HCT116 (cell line): ENCODE data around the gene PPIF. TPM values are rescaled to one million over a fixed set of nuclear protein-coding genes. Genes with fewer than 3 reads are reported as not detected.

Source experiments
- ATAC-seq: fragments of 200-7000 bp; cut with Tn5 transposase; 2 replicates; pipeline ENCODE4 v1.9.1; 2020; ENCODE audit warnings: mild to moderate bottlenecking, moderate library complexity
- BruUV-seq: library from RNA; stranded (reverse); fragments of 400-500 nt; replicated peaks from 2 replicates; lab custom pipeline; 2021; lab: Mats Ljungman, UMichigan
- CTCF ChIA-PET: fragments of 300-600 bp; sonication (Branson Sonifier 250); formaldehyde crosslinking; loops from one replicate; lab custom pipeline; 2021; ENCODE audit warnings: antibody characterized with exemption; lab: Charles Lee
- POLR2A ChIA-PET: fragments of 300-600, 350-600 bp; sonication (Branson Sonifier 250); formaldehyde crosslinking; loops from one replicate; lab custom pipeline; 2021; ENCODE audit warnings: antibody characterized with exemption; lab: Charles Lee
- RAD21 ChIA-PET, 2 experiments: fragments of 300-600 bp; sonication (Branson Sonifier 250); formaldehyde crosslinking; loops; one replicate each; lab custom pipeline; 2023; ENCODE audit warnings: low total read pairs in 2 of 2; ENCODE audit not compliant: uncharacterized antibody in 2 of 2, unreplicated experiment in 2 of 2, low non-redundant PET in 1 of 2; lab: Charles Lee
- DNase-seq: peaks from one replicate; pipeline ENCODE4 v3.0.0-alpha.2; 2010; ENCODE audit warnings: low read depth, low spot score
- H2AFZ ChIP-seq: fragments of 200-600 bp; shearing (Covaris generic), sonication (generic); 2 replicates; pipeline ENCODE4 v1.6.1; 2017; ENCODE audit warnings: low read depth, mixed run types, mixed read lengths, antibody characterized with exemption, low read length; ENCODE audit not compliant: poor library complexity, severe bottlenecking
- H3K27ac ChIP-seq: 2 replicates; pipeline ENCODE4 v1.5.1; 2012; ENCODE audit warnings: low read depth, low read length
- H3K27me3 ChIP-seq: fragments of 200-600 bp; sonication (generic); 2 replicates; pipeline ENCODE4 v1.6.1; 2016; ENCODE audit warnings: mixed run types, low read length, mixed read lengths; ENCODE audit not compliant: insufficient read depth
- H3K36me3 ChIP-seq, 2 experiments: fragments of 200-500 bp in 1 of 2; fragments of 200-600 bp in 1 of 2; sonication (Bioruptor generic) in 1 of 2; sonication (generic) in 1 of 2; 2 replicates each; pipeline versions ENCODE4 v1.5.1 to v1.6.1; 2014 to 2016; ENCODE audit warnings: low read length in 2 of 2, inconsistent platforms in 1 of 2, mixed read lengths in 1 of 2, mixed run types in 1 of 2; ENCODE audit not compliant: insufficient read depth in 2 of 2, control insufficient read depth in 1 of 2
- H3K4me1 ChIP-seq, 2 experiments: fragments of 200-600 bp in 1 of 2; sonication (generic) in 1 of 2; 2 replicates each; pipeline versions ENCODE4 v1.5.1 to v1.6.1; 2012 to 2017; ENCODE audit warnings: low read length in 2 of 2, inconsistent platforms in 1 of 2, mild to moderate bottlenecking in 1 of 2, mixed read lengths in 1 of 2, mixed run types in 1 of 2, moderate library complexity in 1 of 2; ENCODE audit not compliant: insufficient read depth in 2 of 2, control insufficient read depth in 1 of 2
- H3K4me2 ChIP-seq: fragments of 200-600 bp; sonication (generic); 2 replicates; pipeline ENCODE4 v1.6.1; 2017; ENCODE audit warnings: mixed run types, low read length, mixed read lengths
- H3K4me3 ChIP-seq, 2 experiments: fragments of 200-600 bp in 1 of 2; sonication (generic) in 1 of 2; replicated peaks in 1 of 2; 2 replicates each; pipeline ENCODE4 v1.5.1; 2011 to 2016; ENCODE audit warnings: low read length in 2 of 2, control low read depth in 1 of 2, low read depth in 1 of 2, mild to moderate bottlenecking in 1 of 2, mixed read lengths in 1 of 2, mixed run types in 1 of 2
- H3K79me2 ChIP-seq: fragments of 200-600 bp; sonication (generic); 2 replicates; pipeline ENCODE4 v1.6.1; 2017; ENCODE audit warnings: mild to moderate bottlenecking, mixed run types, low read length, moderate library complexity, mixed read lengths; ENCODE audit not compliant: insufficient read depth
- H3K9ac ChIP-seq: fragments of 200-600 bp; sonication (generic); 2 replicates; pipeline ENCODE4 v1.6.1; 2016; ENCODE audit warnings: low read length, mixed read lengths
- H3K9me2 ChIP-seq: fragments of 200-600 bp; sonication (generic), shearing (Covaris generic); 2 replicates; pipeline ENCODE4 v1.6.1; 2017; ENCODE audit warnings: mixed run types, mild to moderate bottlenecking, moderate library complexity; ENCODE audit not compliant: insufficient read depth
- H3K9me3 ChIP-seq, 2 experiments: fragments of 200-500 bp in 1 of 2; fragments of 200-600 bp in 1 of 2; sonication (Bioruptor generic) in 1 of 2; sonication (generic) in 1 of 2; 2 replicates each; pipeline ENCODE4 v1.6.1; 2014 to 2017; ENCODE audit warnings: low read length in 2 of 2, mixed read lengths in 2 of 2, inconsistent platforms in 1 of 2, low read depth in 1 of 2, mild to moderate bottlenecking in 1 of 2, mixed run types in 1 of 2, moderate library complexity in 1 of 2; ENCODE audit not compliant: control insufficient read depth in 1 of 2, insufficient read depth in 1 of 2
- H4K20me1 ChIP-seq: fragments of 200-600 bp; sonication (generic), shearing (Covaris generic); 2 replicates; pipeline ENCODE4 v1.6.1; 2017; ENCODE audit warnings: mixed run types, mild to moderate bottlenecking, moderate library complexity; ENCODE audit not compliant: insufficient read depth
- CBX3 ChIP-seq: IDR thresholded peaks from 2 replicates; pipeline ENCODE4 v1.6.1; 2012; ENCODE audit warnings: low read depth
- CEBPB ChIP-seq: IDR thresholded peaks from 2 replicates; pipeline ENCODE4 v1.6.1; 2012; ENCODE audit warnings: low read depth
- EGR1 ChIP-seq: IDR thresholded peaks from 2 replicates; pipeline ENCODE4 v1.6.1; 2012; ENCODE audit warnings: low read depth
- ELF1 ChIP-seq: IDR thresholded peaks from 2 replicates; pipeline ENCODE4 v1.6.1; 2012; ENCODE audit warnings: low read depth, borderline replicate concordance
- EZH2phosphoT487 ChIP-seq: fragments of 200-600 bp; IDR thresholded peaks from 2 replicates; pipeline ENCODE4 v1.6.1; 2018; ENCODE audit warnings: antibody characterized with exemption, borderline replicate concordance
- POLR2A ChIP-seq: IDR thresholded peaks from 2 replicates; pipeline ENCODE4 v1.7.0; 2011; ENCODE audit warnings: borderline replicate concordance; ENCODE audit not compliant: insufficient read depth, insufficient read length; ENCODE audit errors: extremely low read depth
- POLR2AphosphoS5 ChIP-seq: IDR thresholded peaks from 2 replicates; pipeline ENCODE4 v1.6.1; 2011; ENCODE audit warnings: mild to moderate bottlenecking, low read depth, low read length, moderate library complexity
- RAD21 ChIP-seq: IDR thresholded peaks from 2 replicates; pipeline ENCODE4 v1.6.1; 2012; ENCODE audit warnings: low read depth, mild to moderate bottlenecking
- SRF ChIP-seq: IDR thresholded peaks from 2 replicates; pipeline ENCODE4 v1.6.1; 2012; ENCODE audit warnings: low read depth
- YY1 ChIP-seq: IDR thresholded peaks from 2 replicates; pipeline ENCODE4 v1.6.1; 2011; ENCODE audit warnings: low read length, low read depth, moderate library complexity, mild to moderate bottlenecking; ENCODE audit not compliant: insufficient replicate concordance; ENCODE audit errors: extremely low read depth
- ZFX ChIP-seq: fragments of 450-650 bp; IDR thresholded peaks from 2 replicates; pipeline ENCODE4 v1.6.1; 2017
- ZNF274 ChIP-seq: fragments of 200-500 bp; sonication (Bioruptor generic); IDR thresholded peaks from 2 replicates; pipeline ENCODE4 v1.6.1; 2014; ENCODE audit warnings: mild to moderate bottlenecking, low read depth, low read length, inconsistent platforms
- intact Hi-C: fragments of 100-400 bp; cut with micrococcal nuclease; formaldehyde crosslinking; loops from 2 replicates; pipeline ENCODE4 v1.10.0; 2022
- total RNA-seq: library from RNA; stranded (reverse); gene quantifications from one replicate; pipeline ENCODE4 v1.2.1, GENCODE V29; 2021; ENCODE audit not compliant: unreplicated experiment
- TF ChIP-seq, protein P1 (sequence below): IDR thresholded peaks from 2 replicates; pipeline ENCODE4 v1.6.1; 2012
- TF ChIP-seq, protein P2 (sequence below): IDR thresholded peaks from 2 replicates; pipeline ENCODE4 v1.6.1; 2012; ENCODE audit warnings: low read depth
- TF ChIP-seq, protein P3 (sequence below), 3 experiments: fragments of 200-600 bp in 1 of 3; sonication (generic) in 1 of 3; IDR thresholded peaks in 2 of 3; conservative IDR thresholded peaks in 1 of 3; 2 replicates each; pipeline ENCODE4 v1.5.1; 2012 to 2017; ENCODE audit warnings: low read depth in 2 of 3, low read length in 2 of 3, antibody characterized with exemption in 1 of 3, borderline replicate concordance in 1 of 3, control low read depth in 1 of 3, mild to moderate bottlenecking in 1 of 3, mixed read lengths in 1 of 3, mixed run types in 1 of 3, moderate library complexity in 1 of 3; ENCODE audit not compliant: insufficient read depth in 1 of 3
- TF ChIP-seq, protein P4 (sequence below): IDR thresholded peaks from 2 replicates; pipeline ENCODE4 v1.6.1; 2011; ENCODE audit warnings: mild to moderate bottlenecking, low read length, moderate library complexity; ENCODE audit not compliant: insufficient replicate concordance; ENCODE audit errors: extremely low read depth

The PPIF gene
- total RNA-seq, 1 experiment from 2014 or later = 85.0 TPM

DNA sequence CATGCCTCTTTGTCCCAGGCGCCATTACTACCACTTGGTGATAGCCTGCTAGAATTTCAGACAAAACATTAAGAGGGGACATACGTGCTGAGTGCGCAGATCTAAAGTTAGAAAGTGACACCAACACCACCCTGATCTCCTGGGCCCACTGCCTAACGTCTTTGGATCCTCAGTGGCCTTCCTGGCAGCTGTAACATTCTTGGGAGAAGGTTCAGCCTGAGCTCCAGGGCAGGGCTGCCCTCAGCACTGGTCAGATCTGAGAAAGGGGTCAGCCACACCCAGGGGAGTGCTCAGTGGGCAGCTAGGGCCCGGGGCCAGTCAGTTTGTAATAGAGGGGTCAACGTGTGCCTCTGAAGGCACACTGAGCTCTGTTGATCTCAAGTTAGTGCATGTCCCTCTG, 49.8 kb downstream of the PPIF start (continued):
- no peak for TF ChIP-seq YY1
- TF ChIP-seq, protein P1, sequence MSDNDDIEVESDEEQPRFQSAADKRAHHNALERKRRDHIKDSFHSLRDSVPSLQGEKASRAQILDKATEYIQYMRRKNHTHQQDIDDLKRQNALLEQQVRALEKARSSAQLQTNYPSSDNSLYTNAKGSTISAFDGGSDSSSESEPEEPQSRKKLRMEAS = no peak
- TF ChIP-seq, protein P2, sequence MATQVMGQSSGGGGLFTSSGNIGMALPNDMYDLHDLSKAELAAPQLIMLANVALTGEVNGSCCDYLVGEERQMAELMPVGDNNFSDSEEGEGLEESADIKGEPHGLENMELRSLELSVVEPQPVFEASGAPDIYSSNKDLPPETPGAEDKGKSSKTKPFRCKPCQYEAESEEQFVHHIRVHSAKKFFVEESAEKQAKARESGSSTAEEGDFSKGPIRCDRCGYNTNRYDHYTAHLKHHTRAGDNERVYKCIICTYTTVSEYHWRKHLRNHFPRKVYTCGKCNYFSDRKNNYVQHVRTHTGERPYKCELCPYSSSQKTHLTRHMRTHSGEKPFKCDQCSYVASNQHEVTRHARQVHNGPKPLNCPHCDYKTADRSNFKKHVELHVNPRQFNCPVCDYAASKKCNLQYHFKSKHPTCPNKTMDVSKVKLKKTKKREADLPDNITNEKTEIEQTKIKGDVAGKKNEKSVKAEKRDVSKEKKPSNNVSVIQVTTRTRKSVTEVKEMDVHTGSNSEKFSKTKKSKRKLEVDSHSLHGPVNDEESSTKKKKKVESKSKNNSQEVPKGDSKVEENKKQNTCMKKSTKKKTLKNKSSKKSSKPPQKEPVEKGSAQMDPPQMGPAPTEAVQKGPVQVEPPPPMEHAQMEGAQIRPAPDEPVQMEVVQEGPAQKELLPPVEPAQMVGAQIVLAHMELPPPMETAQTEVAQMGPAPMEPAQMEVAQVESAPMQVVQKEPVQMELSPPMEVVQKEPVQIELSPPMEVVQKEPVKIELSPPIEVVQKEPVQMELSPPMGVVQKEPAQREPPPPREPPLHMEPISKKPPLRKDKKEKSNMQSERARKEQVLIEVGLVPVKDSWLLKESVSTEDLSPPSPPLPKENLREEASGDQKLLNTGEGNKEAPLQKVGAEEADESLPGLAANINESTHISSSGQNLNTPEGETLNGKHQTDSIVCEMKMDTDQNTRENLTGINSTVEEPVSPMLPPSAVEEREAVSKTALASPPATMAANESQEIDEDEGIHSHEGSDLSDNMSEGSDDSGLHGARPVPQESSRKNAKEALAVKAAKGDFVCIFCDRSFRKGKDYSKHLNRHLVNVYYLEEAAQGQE = no peak
- no peak for TF ChIP-seq EZH2phosphoT487
- no peak for TF ChIP-seq SRF

DNA sequence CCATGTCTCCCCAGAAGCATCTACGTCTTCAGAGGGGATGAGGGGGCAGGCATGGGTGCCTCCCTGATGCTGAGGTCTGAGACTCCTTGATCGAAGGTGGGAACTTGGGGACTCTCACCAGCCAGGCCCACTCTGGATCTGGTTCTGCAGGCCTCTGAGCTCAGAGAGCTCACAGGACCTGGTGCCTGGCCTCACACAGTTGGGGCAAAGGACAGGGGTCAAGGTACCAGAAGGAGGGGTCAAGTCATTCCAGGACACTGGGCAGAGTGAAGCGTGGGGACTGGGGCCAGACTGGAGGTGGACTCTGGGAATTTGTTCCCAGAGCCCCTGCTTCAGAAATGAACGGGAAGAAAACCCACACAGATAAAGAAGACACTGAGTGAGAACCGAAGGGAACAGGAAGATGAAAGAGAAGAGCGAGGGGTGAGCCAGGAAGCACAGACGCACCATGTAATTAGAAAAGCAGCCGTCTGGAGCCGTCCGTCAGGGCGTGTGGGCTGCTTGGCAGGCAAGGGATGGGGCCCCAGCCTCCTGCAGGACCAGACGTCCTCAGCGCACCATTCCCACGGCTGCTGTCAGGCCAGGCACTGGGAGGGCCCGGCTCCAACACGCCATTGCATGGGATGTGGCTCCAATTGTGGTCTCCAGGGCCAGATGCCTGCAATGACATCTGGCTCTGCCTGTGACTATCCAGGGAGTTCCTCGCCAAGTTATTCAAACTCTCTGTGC, 50.5 kb downstream of the PPIF start:
- ATAC-seq (no peak), DNase-seq (no peak)
- H3K9me3 ChIP-seq = no peaks in the 10 kb centered on the region
- H3K79me2 ChIP-seq = no peaks in the 10 kb centered on the region
- no peak overlapping the region for H3K9ac ChIP-seq
- H3K27me3 ChIP-seq = no peaks in the 10 kb centered on the region
- ChIA-PET RAD21 (no interaction called here), CTCF (interaction anchor here (2.6 kb wide), 1 partner anchor 23 kb away, joined by 8 read pairs; no protein-coding TSS in a partner anchor), POLR2A (no interaction called here)
- no peak overlapping the region for H3K4me2 ChIP-seq
- intact Hi-C loops = no loop called here
- H4K20me1 ChIP-seq = no peaks in the 10 kb centered on the region
- no peak overlapping the region for H3K27ac ChIP-seq
- peaks cover 0 to 6% of the 10 kb centered on the region in 2 experiments; a peak in 1 of 4 replicates for H3K4me1 ChIP-seq
- H3K4me3 ChIP-seq = no peak overlapping the region
- no peaks in the 10 kb centered on the region for H3K9me2 ChIP-seq
- no TSS peak for BruUV-seq
- no peaks in the 10 kb centered on the region for H3K36me3 ChIP-seq
- no peak overlapping the region for H2AFZ ChIP-seq
- TF ChIP-seq CBX3 = no peak
- TF ChIP-seq CEBPB = no peak
- no peak for TF ChIP-seq ZFX
- no peak for TF ChIP-seq YY1
- TF ChIP-seq POLR2AphosphoS5 = no peak
- TF ChIP-seq, protein P3, sequence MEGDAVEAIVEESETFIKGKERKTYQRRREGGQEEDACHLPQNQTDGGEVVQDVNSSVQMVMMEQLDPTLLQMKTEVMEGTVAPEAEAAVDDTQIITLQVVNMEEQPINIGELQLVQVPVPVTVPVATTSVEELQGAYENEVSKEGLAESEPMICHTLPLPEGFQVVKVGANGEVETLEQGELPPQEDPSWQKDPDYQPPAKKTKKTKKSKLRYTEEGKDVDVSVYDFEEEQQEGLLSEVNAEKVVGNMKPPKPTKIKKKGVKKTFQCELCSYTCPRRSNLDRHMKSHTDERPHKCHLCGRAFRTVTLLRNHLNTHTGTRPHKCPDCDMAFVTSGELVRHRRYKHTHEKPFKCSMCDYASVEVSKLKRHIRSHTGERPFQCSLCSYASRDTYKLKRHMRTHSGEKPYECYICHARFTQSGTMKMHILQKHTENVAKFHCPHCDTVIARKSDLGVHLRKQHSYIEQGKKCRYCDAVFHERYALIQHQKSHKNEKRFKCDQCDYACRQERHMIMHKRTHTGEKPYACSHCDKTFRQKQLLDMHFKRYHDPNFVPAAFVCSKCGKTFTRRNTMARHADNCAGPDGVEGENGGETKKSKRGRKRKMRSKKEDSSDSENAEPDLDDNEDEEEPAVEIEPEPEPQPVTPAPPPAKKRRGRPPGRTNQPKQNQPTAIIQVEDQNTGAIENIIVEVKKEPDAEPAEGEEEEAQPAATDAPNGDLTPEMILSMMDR (IDR thresholded peaks at IDR 0.05 in 2 of 3, conservative IDR thresholded peaks at IDR 0.05 in 1 of 3; ENCODE audit: borderline replicate concordance in 1 of 3, insufficient read depth in 1 of 3, low read depth in 2 of 3, low read length in 2 of 3) = no peak
- TF ChIP-seq EGR1 = no peak
- no peak for TF ChIP-seq POLR2A
- TF ChIP-seq ZNF274 = no peak
- TF ChIP-seq RAD21 = no peak
- no peak for TF ChIP-seq ELF1
- TF ChIP-seq, protein P4, sequence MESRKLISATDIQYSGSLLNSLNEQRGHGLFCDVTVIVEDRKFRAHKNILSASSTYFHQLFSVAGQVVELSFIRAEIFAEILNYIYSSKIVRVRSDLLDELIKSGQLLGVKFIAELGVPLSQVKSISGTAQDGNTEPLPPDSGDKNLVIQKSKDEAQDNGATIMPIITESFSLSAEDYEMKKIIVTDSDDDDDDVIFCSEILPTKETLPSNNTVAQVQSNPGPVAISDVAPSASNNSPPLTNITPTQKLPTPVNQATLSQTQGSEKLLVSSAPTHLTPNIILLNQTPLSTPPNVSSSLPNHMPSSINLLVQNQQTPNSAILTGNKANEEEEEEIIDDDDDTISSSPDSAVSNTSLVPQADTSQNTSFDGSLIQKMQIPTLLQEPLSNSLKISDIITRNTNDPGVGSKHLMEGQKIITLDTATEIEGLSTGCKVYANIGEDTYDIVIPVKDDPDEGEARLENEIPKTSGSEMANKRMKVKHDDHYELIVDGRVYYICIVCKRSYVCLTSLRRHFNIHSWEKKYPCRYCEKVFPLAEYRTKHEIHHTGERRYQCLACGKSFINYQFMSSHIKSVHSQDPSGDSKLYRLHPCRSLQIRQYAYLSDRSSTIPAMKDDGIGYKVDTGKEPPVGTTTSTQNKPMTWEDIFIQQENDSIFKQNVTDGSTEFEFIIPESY = no peak
- no peak for TF ChIP-seq EZH2phosphoT487
